ENCODE results near the gene RBM18.
A peak's percentile ranks its signal among the peaks of the same experiment; 100 is the strongest.

RBM18 gene

GRCh38 chr9:122221183-122221811 is 43.3 kb downstream of the RBM18 start:
- no peak for DNase-seq (ENCODE audit: low spot score)

- DNase-seq (ENCODE audit: low spot score): no peak
These were observed 43.9 kb downstream of the RBM18 start for GRCh38 chr9:122220673-122221182.

- DNase-seq (ENCODE audit: low spot score): peak; percentile 38
These were observed 44.6 kb downstream of the RBM18 start for GRCh38 chr9:122219856-122220672.

GRCh38 chr9:122218935-122219855 is 45.4 kb downstream of the RBM18 start:
- DNase-seq (ENCODE audit: low spot score): no peak

- DNase-seq (ENCODE audit: low spot score): no peak
These were observed 46.3 kb downstream of the RBM18 start for GRCh38 chr9:122218071-122218934.

- DNase-seq (ENCODE audit: low spot score): no peak
These were observed 47.0 kb downstream of the RBM18 start for GRCh38 chr9:122217640-122218039.

- DNase-seq (ENCODE audit: low spot score): no peak
These were observed 47.7 kb downstream of the RBM18 start for GRCh38 chr9:122216798-122217418.

GRCh38 chr9:122216138-122216797 is 48.4 kb downstream of the RBM18 start:
- DNase-seq (ENCODE audit: low spot score): no peak

GRCh38 chr9:122215663-122216062 is 49.0 kb downstream of the RBM18 start:
- DNase-seq (ENCODE audit: low spot score): no peak

GRCh38 chr9:122214507-122214906 is 50.1 kb downstream of the RBM18 start:
- no peak for DNase-seq (ENCODE audit: low spot score)

- peak; percentile 61 for DNase-seq (ENCODE audit: low spot score)
These were observed 50.8 kb downstream of the RBM18 start for GRCh38 chr9:122213589-122214413.

GRCh38 chr9:122213102-122213588 is 51.5 kb downstream of the RBM18 start:
- DNase-seq (ENCODE audit: low spot score): no peak

- DNase-seq (ENCODE audit: low spot score): no peak
These were observed 52.1 kb downstream of the RBM18 start for GRCh38 chr9:122212473-122213004.

GRCh38 chr9:122209451-122209850 is 55.2 kb downstream of the RBM18 start:
- no peak for DNase-seq (ENCODE audit: low spot score)

GRCh38 chr9:122207096-122207495 is 57.5 kb downstream of the RBM18 start:
- no peak for DNase-seq (ENCODE audit: low spot score)

GRCh38 chr9:122206118-122207046 is 58.3 kb downstream of the RBM18 start:
- peak; percentile 33 for DNase-seq (ENCODE audit: low spot score)

GRCh38 chr9:122205176-122205575 is 59.5 kb downstream of the RBM18 start:
- DNase-seq (ENCODE audit: low spot score): no peak

GRCh38 chr9:122204491-122204890 is 60.1 kb downstream of the RBM18 start:
- no peak for DNase-seq (ENCODE audit: low spot score)
